ENCODE results near the gene GSN. TPM values are rescaled to one million over a fixed set of nuclear protein-coding genes. Genes with fewer than 3 reads are reported as not detected.

The GSN gene
- total and polyA plus RNA-seq, 9 of the 15 experiments (the other 6 are each of a cell fraction or from before 2014, with no cell fraction given), result 0.39 to 16.6 (median 8.2) TPM

DNA sequence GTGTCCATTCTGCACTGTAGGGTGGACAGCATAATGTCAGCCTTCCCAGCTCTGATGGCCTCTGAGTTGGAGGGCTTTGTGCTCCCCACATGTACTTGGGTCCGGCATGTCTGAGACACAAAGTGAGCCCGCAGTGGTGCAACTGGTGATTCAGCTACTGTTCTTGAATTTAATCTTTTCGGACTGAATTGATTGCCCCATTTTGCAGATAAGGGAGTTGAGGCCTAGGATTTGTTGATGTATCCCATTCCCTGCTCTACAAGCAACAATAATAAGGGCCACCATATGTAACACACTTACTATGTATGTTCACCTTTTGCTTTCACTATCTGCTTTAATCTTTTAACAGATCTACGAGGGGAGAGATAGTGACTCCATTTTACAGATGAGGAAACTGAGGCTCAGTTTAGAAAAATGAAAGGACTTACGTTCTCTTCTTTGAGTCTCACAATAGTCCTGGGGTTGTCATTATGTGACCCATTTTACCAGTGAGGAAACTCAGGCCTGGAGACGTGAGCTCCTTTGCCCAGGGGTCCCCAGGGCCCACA, 4.5 kb downstream of the GSN start (continued):
- TF ChIP-seq SETDB1 (IDR thresholded peaks at IDR 0.05; ENCODE audit: low read length) (no peak), MAFK (IDR thresholded peaks at IDR 0.05; ENCODE audit: low read length) (no peak), CBX3 (IDR thresholded peaks at IDR 0.05; ENCODE audit: borderline replicate concordance in 1 of 2, low read length in 2 of 2) (no peak), ZNF551 (CRISPR knock-in tag; IDR thresholded peaks at IDR 0.05) (no peak), CHD4 (IDR thresholded peaks at IDR 0.05; ENCODE audit: insufficient read depth, insufficient replicate concordance, low read depth, low read length, poor library complexity, severe bottlenecking) (peak; percentile 74), ZBTB7A (IDR thresholded peaks at IDR 0.05; ENCODE audit: borderline replicate concordance, control insufficient read depth, low read depth, low read length) (no peak), FIP1L1 (IDR thresholded peaks at IDR 0.05; ENCODE audit: low read depth, low read length, poor library complexity, severe bottlenecking) (no peak), ZNF239 (CRISPR knock-in tag; IDR thresholded peaks at IDR 0.05) (no peak), SIRT6 (IDR thresholded peaks at IDR 0.05; ENCODE audit: low read depth, low read length) (no peak), SMARCA5 (IDR thresholded peaks at IDR 0.05) (peak; percentile 68; the same call in 1 of the 2 replicates), PHF8 (IDR thresholded peaks at IDR 0.05; ENCODE audit: borderline replicate concordance, low read length) (no peak)
- TF ChIP-seq, protein P1, sequence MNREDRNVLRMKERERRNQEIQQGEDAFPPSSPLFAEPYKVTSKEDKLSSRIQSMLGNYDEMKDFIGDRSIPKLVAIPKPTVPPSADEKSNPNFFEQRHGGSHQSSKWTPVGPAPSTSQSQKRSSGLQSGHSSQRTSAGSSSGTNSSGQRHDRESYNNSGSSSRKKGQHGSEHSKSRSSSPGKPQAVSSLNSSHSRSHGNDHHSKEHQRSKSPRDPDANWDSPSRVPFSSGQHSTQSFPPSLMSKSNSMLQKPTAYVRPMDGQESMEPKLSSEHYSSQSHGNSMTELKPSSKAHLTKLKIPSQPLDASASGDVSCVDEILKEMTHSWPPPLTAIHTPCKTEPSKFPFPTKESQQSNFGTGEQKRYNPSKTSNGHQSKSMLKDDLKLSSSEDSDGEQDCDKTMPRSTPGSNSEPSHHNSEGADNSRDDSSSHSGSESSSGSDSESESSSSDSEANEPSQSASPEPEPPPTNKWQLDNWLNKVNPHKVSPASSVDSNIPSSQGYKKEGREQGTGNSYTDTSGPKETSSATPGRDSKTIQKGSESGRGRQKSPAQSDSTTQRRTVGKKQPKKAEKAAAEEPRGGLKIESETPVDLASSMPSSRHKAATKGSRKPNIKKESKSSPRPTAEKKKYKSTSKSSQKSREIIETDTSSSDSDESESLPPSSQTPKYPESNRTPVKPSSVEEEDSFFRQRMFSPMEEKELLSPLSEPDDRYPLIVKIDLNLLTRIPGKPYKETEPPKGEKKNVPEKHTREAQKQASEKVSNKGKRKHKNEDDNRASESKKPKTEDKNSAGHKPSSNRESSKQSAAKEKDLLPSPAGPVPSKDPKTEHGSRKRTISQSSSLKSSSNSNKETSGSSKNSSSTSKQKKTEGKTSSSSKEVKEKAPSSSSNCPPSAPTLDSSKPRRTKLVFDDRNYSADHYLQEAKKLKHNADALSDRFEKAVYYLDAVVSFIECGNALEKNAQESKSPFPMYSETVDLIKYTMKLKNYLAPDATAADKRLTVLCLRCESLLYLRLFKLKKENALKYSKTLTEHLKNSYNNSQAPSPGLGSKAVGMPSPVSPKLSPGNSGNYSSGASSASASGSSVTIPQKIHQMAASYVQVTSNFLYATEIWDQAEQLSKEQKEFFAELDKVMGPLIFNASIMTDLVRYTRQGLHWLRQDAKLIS (CRISPR knock-in tag; IDR thresholded peaks at IDR 0.05), result no peak

Measured in K562 (cell line).